Measurements from ENCODE around the gene BBS2. TPM values are rescaled to one million over a fixed set of nuclear protein-coding genes. Genes with fewer than 3 reads are reported as not detected.

The BBS2 gene
- total RNA-seq, 4 donors from 2014 or later, result 29.4 to 51.2 (median 45.5) TPM

GRCh38 chr16:56488035-56488434 is 31.8 kb downstream of the BBS2 start:
- H3K27ac ChIP-seq, result no peak overlapping the region
- TF ChIP-seq POLR2A (IDR thresholded peaks at IDR 0.05) (no peak), CTCF (IDR thresholded peaks at IDR 0.05) (no peak), POLR2AphosphoS5 (IDR thresholded peaks at IDR 0.05) (no peak), EP300 (IDR thresholded peaks at IDR 0.05) (no peak)
- no peak for ATAC-seq
- H3K36me3 ChIP-seq, result peaks cover 0 to 68% of the 10 kb centered on the region in 2 donors
- H3K4me3 ChIP-seq, result no peak overlapping the region
- H3K9me3 ChIP-seq, result no peaks in the 10 kb centered on the region
- no peaks in the 10 kb centered on the region for H3K4me1 ChIP-seq
- H3K27me3 ChIP-seq, result no peaks in the 10 kb centered on the region
- 41 to 64% methylated on average over 4 to 5 of the region's 5 CpGs for WGBS, 2 donors (ENCODE audit: low coverage in 1 of 2)

- Histone ChIP-seq H3K36me3 (peaks cover 0 to 79% of the 10 kb centered on the region in 2 donors), H3K4me3 (no peak overlapping the region), H3K27ac (no peak overlapping the region), H3K4me1 (no peaks in the 10 kb centered on the region), H3K9me3 (no peaks in the 10 kb centered on the region), H3K27me3 (no peaks in the 10 kb centered on the region)
- no peak for TF ChIP-seq POLR2A (IDR thresholded peaks at IDR 0.05)
- no peak for TF ChIP-seq CTCF (IDR thresholded peaks at IDR 0.05)
- TF ChIP-seq EP300 (IDR thresholded peaks at IDR 0.05), result no peak
- no peak for TF ChIP-seq POLR2AphosphoS5 (IDR thresholded peaks at IDR 0.05)
- ATAC-seq, result no peak
Observed at GRCh38 chr16:56483394-56483793, 36.4 kb downstream of the BBS2 start.

GRCh38 chr16:56482683-56483236 is 37.1 kb downstream of the BBS2 start:
- Histone ChIP-seq H3K4me1 (no peaks in the 10 kb centered on the region), H3K36me3 (peaks cover 0 to 85% of the 10 kb centered on the region in 2 donors), H3K27ac (no peak overlapping the region), H3K9me3 (no peaks in the 10 kb centered on the region), H3K27me3 (no peaks in the 10 kb centered on the region), H3K4me3 (no peak overlapping the region)
- TF ChIP-seq POLR2AphosphoS5 (IDR thresholded peaks at IDR 0.05) (no peak), EP300 (IDR thresholded peaks at IDR 0.05) (no peak), CTCF (IDR thresholded peaks at IDR 0.05) (no peak), POLR2A (IDR thresholded peaks at IDR 0.05) (no peak)
- no peak for ATAC-seq
- 85 to 90% methylated on average over 2 to 5 of the region's 5 CpGs for WGBS, 2 donors (ENCODE audit: low coverage in 1 of 2)

- H3K4me3 ChIP-seq, result no peak overlapping the region
- no peaks in the 10 kb centered on the region for H3K4me1 ChIP-seq
- WGBS, 2 donors (ENCODE audit: low coverage in 1 of 2), result 81 to 92% methylated on average over 2 of the region's 2 CpGs
- ATAC-seq, result no peak
- H3K36me3 ChIP-seq, result peaks cover 0 to 95% of the 10 kb centered on the region in 2 donors
- no peaks in the 10 kb centered on the region for H3K9me3 ChIP-seq
- no peaks in the 10 kb centered on the region for H3K27me3 ChIP-seq
- TF ChIP-seq CTCF (IDR thresholded peaks at IDR 0.05), result no peak
- TF ChIP-seq POLR2A (IDR thresholded peaks at IDR 0.05), result no peak
- no peak for TF ChIP-seq EP300 (IDR thresholded peaks at IDR 0.05)
- no peak for TF ChIP-seq POLR2AphosphoS5 (IDR thresholded peaks at IDR 0.05)
- no peak overlapping the region for H3K27ac ChIP-seq
Observed at GRCh38 chr16:56481468-56482122, 38.2 kb downstream of the BBS2 start.
